Measurements from ENCODE around the gene SLC17A7.
"Not testable (repeated sequence)": the region's sequence is repeated elsewhere in the genome, so short reads cannot be mapped to it uniquely, and the experiment has no call there.

SLC17A7 gene

GRCh38 chr19:49463960-49464740, 22.8 kb upstream of the SLC17A7 start:
- no peak overlapping the region for H3K4me3 ChIP-seq (ENCODE audit: low read depth, low read length)
- H3K9me3 ChIP-seq: no peaks in the 10 kb centered on the region
- no peaks in the 10 kb centered on the region for H3K4me1 ChIP-seq
- no peak for DNase-seq
- H3K36me3 ChIP-seq: peaks cover 3% of the 10 kb centered on the region; the same call in 1 of the 2 replicates
- TF ChIP-seq CTCF (IDR thresholded peaks at IDR 0.05; ENCODE audit: low read depth, low read length): no peak
- no peaks in the 10 kb centered on the region for H3K27me3 ChIP-seq

- TF ChIP-seq CTCF (IDR thresholded peaks at IDR 0.05; ENCODE audit: low read depth, low read length): no peak
- Histone ChIP-seq H3K9me3 (no peaks in the 10 kb centered on the region), H3K27me3 (no peaks in the 10 kb centered on the region), H3K4me3 (ENCODE audit: low read depth, low read length) (no peak overlapping the region), H3K4me1 (no peaks in the 10 kb centered on the region), H3K36me3 (0 out of 2 replicates have a peak, but pooled peaks cover 3% of the 10 kb centered on the region)
- DNase-seq: no peak
Observed at GRCh38 chr19:49462492-49462891, 21.2 kb upstream of the SLC17A7 start.

- Histone ChIP-seq H3K27me3 (no peaks in the 10 kb centered on the region), H3K4me3 (ENCODE audit: low read depth, low read length) (no peak overlapping the region), H3K9me3 (no peaks in the 10 kb centered on the region), H3K36me3 (0 out of 2 replicates have a peak, but pooled peaks cover 3% of the 10 kb centered on the region), H3K4me1 (no peaks in the 10 kb centered on the region)
- no peak for TF ChIP-seq CTCF (IDR thresholded peaks at IDR 0.05; ENCODE audit: low read depth, low read length)
- no peak for DNase-seq
Observed at GRCh38 chr19:49461656-49462055, 20.3 kb upstream of the SLC17A7 start.

GRCh38 chr19:49461130-49461529, 19.8 kb upstream of the SLC17A7 start:
- H3K4me3 ChIP-seq (ENCODE audit: low read depth, low read length); H3K27me3 ChIP-seq; H3K9me3 ChIP-seq; DNase-seq; H3K4me1 ChIP-seq; H3K36me3 ChIP-seq: not testable (repeated sequence)

GRCh38 chr19:49459388-49459787, 18.1 kb upstream of the SLC17A7 start:
- DNase-seq: no peak
- Histone ChIP-seq H3K4me3 (ENCODE audit: low read depth, low read length) (no peak overlapping the region), H3K9me3 (no peaks in the 10 kb centered on the region), H3K27me3 (no peaks in the 10 kb centered on the region), H3K4me1 (no peaks in the 10 kb centered on the region), H3K36me3 (0 out of 2 replicates have a peak, but pooled peaks cover 3% of the 10 kb centered on the region)
- TF ChIP-seq CTCF (IDR thresholded peaks at IDR 0.05; ENCODE audit: low read depth, low read length): no peak

GRCh38 chr19:49458567-49458903, 17.2 kb upstream of the SLC17A7 start:
- Histone ChIP-seq H3K27me3 (no peaks in the 10 kb centered on the region), H3K9me3 (no peaks in the 10 kb centered on the region), H3K4me1 (no peaks in the 10 kb centered on the region), H3K4me3 (ENCODE audit: low read depth, low read length) (no peak overlapping the region), H3K36me3 (0 out of 2 replicates have a peak, but pooled peaks cover 3% of the 10 kb centered on the region)
- DNase-seq: peak; percentile 53
- TF ChIP-seq CTCF (IDR thresholded peaks at IDR 0.05; ENCODE audit: low read depth, low read length): no peak

Data from BE2C (cell line).